Activated T-cell treated with anti-CD3 and anti-CD28 coated beads for 4 hours (primary cell): ENCODE measurements around the gene KANK2.

Source experiments
- DNase-seq: peaks from one replicate; pipeline ENCODE4 v3.0.0-alpha.2; 2020

KANK2 gene

GRCh38 chr19:11225172-11225571 lies 27.8 kb upstream of the KANK2 start:
- DNase-seq, result no peak

GRCh38 chr19:11224429-11224828 lies 27.1 kb upstream of the KANK2 start:
- no peak for DNase-seq

GRCh38 chr19:11223200-11223599 lies 25.9 kb upstream of the KANK2 start:
- no peak for DNase-seq

- DNase-seq, result no peak
These were observed 23.8 kb upstream of the KANK2 start for GRCh38 chr19:11221082-11221598.

GRCh38 chr19:11214387-11214786 lies 17.0 kb upstream of the KANK2 start:
- no peak for DNase-seq

- no peak for DNase-seq
These were observed 13.2 kb upstream of the KANK2 start for GRCh38 chr19:11210656-11210928.

GRCh38 chr19:11209839-11210655 lies 12.7 kb upstream of the KANK2 start:
- DNase-seq, result no peak

- no peak for DNase-seq
These were observed 11.5 kb upstream of the KANK2 start for GRCh38 chr19:11208561-11209471.

- DNase-seq, result no peak
These were observed 8.7 kb upstream of the KANK2 start for GRCh38 chr19:11205939-11206570.

GRCh38 chr19:11204943-11205349 lies 7.6 kb upstream of the KANK2 start:
- no peak for DNase-seq

GRCh38 chr19:11204076-11204602 lies 6.8 kb upstream of the KANK2 start:
- no peak for DNase-seq

- DNase-seq, result peak; percentile 25
These were observed 6.1 kb upstream of the KANK2 start for GRCh38 chr19:11203194-11204075.

- no peak for DNase-seq
These were observed 5.3 kb upstream of the KANK2 start for GRCh38 chr19:11202488-11203193.

- DNase-seq, result no peak
These were observed 4.4 kb upstream of the KANK2 start for GRCh38 chr19:11201791-11202190.

GRCh38 chr19:11200931-11201330 lies 3.6 kb upstream of the KANK2 start:
- DNase-seq, result no peak

GRCh38 chr19:11200015-11200574 lies 2.8 kb upstream of the KANK2 start:
- no peak for DNase-seq

- DNase-seq, result no peak
These were observed 2.2 kb upstream of the KANK2 start for GRCh38 chr19:11199517-11199916.

GRCh38 chr19:11198769-11199424 lies 1.6 kb upstream of the KANK2 start:
- DNase-seq, result no peak

GRCh38 chr19:11198175-11198534 lies 810 bp upstream of the KANK2 start:
- DNase-seq, result no peak

GRCh38 chr19:11196406-11197287 lies 698 bp downstream of the KANK2 start:
- DNase-seq, result no peak
